Osteoblast (primary cell): Measurements from ENCODE around the gene CFL1. TPM values are rescaled to one million over a fixed set of nuclear protein-coding genes. Genes with fewer than 3 reads are reported as not detected.

Source experiments
- DNase-seq: peaks from one replicate; pipeline ENCODE4 v3.0.0; 2011; ENCODE audit warnings: low spot score, mixed read lengths; ENCODE audit not compliant: insufficient read length; ENCODE audit errors: missing footprints
- H2AFZ ChIP-seq: 2 replicates; pipeline ENCODE4 v1.6.0; 2011; ENCODE audit warnings: mild to moderate bottlenecking, low read length
- H3K27ac ChIP-seq: 2 replicates; pipeline ENCODE4 v1.5.1; 2011; ENCODE audit warnings: mild to moderate bottlenecking, low read depth, low read length, moderate library complexity
- H3K27me3 ChIP-seq: 2 replicates; pipeline ENCODE4 v1.6.0; 2012; ENCODE audit warnings: mild to moderate bottlenecking, control low read depth, inconsistent platforms, low read length, moderate library complexity; ENCODE audit not compliant: insufficient read depth
- H3K36me3 ChIP-seq: 2 replicates; pipeline ENCODE4 v1.5.1; 2011; ENCODE audit warnings: mild to moderate bottlenecking, low read length, control low read depth, moderate library complexity; ENCODE audit not compliant: insufficient read depth
- H3K4me1 ChIP-seq: 2 replicates; pipeline ENCODE4 v1.5.1; 2011; ENCODE audit warnings: mild to moderate bottlenecking, low read length, control low read depth, moderate library complexity; ENCODE audit not compliant: insufficient read depth
- H3K4me2 ChIP-seq: 2 replicates; pipeline ENCODE4 v1.6.0; 2011; ENCODE audit warnings: mild to moderate bottlenecking, low read length; ENCODE audit not compliant: insufficient read depth
- H3K4me3 ChIP-seq: fragments of 200-600 bp; sonication (generic); 3 replicates; pipeline ENCODE4 v1.5.1; 2012; ENCODE audit warnings: mild to moderate bottlenecking, low read length, inconsistent platforms; ENCODE audit not compliant: insufficient read depth
- H3K79me2 ChIP-seq: 2 replicates; pipeline ENCODE4 v1.6.0; 2012; ENCODE audit warnings: mild to moderate bottlenecking, low read length, control low read depth, inconsistent platforms; ENCODE audit not compliant: insufficient read depth
- H3K9me3 ChIP-seq: 2 replicates; pipeline ENCODE4 v1.5.1; 2011; ENCODE audit warnings: low read depth, low read length, control low read depth
- H4K20me1 ChIP-seq: 2 replicates; pipeline ENCODE4 v1.6.0; 2012; ENCODE audit warnings: mild to moderate bottlenecking, low read length, control low read depth; ENCODE audit not compliant: insufficient read depth
- CTCF ChIP-seq: IDR thresholded peaks from 2 replicates; pipeline ENCODE4 v1.5.1; 2011; ENCODE audit warnings: mild to moderate bottlenecking, low read depth, low read length, moderate library complexity; ENCODE audit errors: extremely low read depth
- total RNA-seq: library from RNA; depleted of rRNA; stranded (reverse); fragments of >200 nt; gene quantifications from 2 replicates; pipeline ENCODE4 v1.2.3, GENCODE V29; 2012

The CFL1 gene
- total RNA-seq, 1 donor = 704 TPM

- H3K79me2 ChIP-seq = peaks cover 39% of the 10 kb centered on the region
- no peak overlapping the region for H3K4me2 ChIP-seq
- peaks cover 58% of the 10 kb centered on the region for H3K36me3 ChIP-seq
- H3K27me3 ChIP-seq = no peaks in the 10 kb centered on the region
- peaks cover 23% of the 10 kb centered on the region for H4K20me1 ChIP-seq
- peaks cover 31% of the 10 kb centered on the region for H3K4me1 ChIP-seq
- H3K4me3 ChIP-seq = no peak overlapping the region
- DNase-seq = peak; percentile 82
- H3K27ac ChIP-seq = no peak overlapping the region
- no peaks in the 10 kb centered on the region for H3K9me3 ChIP-seq
- TF ChIP-seq CTCF = no peak
- H2AFZ ChIP-seq = no peak overlapping the region
Observed at GRCh38 chr11:65862941-65863888, 5.2 kb upstream of the CFL1 start.

GRCh38 chr11:65862191-65862735, 4.3 kb upstream of the CFL1 start:
- DNase-seq = no peak
- Histone ChIP-seq H4K20me1 (peaks cover 18% of the 10 kb centered on the region), H3K36me3 (peaks cover 52% of the 10 kb centered on the region), H3K4me2 (no peak overlapping the region), H3K4me3 (peak overlapping the region; percentile 99), H3K79me2 (peaks cover 41% of the 10 kb centered on the region), H3K4me1 (peaks cover 31% of the 10 kb centered on the region), H3K9me3 (no peaks in the 10 kb centered on the region), H3K27ac (no peak overlapping the region), H2AFZ (no peak overlapping the region), H3K27me3 (no peaks in the 10 kb centered on the region)
- no peak for TF ChIP-seq CTCF

GRCh38 chr11:65861533-65862183, 3.7 kb upstream of the CFL1 start:
- Histone ChIP-seq H3K4me1 (peaks cover 33% of the 10 kb centered on the region), H3K9me3 (no peaks in the 10 kb centered on the region), H3K79me2 (peaks cover 47% of the 10 kb centered on the region), H3K4me3 (peak overlapping the region; percentile 99), H3K4me2 (peak overlapping the region; percentile 99), H2AFZ (no peak overlapping the region), H3K36me3 (peaks cover 50% of the 10 kb centered on the region), H4K20me1 (peaks cover 19% of the 10 kb centered on the region), H3K27ac (peak overlapping the region; percentile 82), H3K27me3 (no peaks in the 10 kb centered on the region)
- TF ChIP-seq CTCF = no peak
- DNase-seq = peak; percentile 73

- H3K9me3 ChIP-seq = no peaks in the 10 kb centered on the region
- H4K20me1 ChIP-seq = peaks cover 24% of the 10 kb centered on the region
- peak; percentile 77 for DNase-seq
- peaks cover 38% of the 10 kb centered on the region for H3K4me1 ChIP-seq
- peak overlapping the region; percentile 82 for H3K27ac ChIP-seq
- TF ChIP-seq CTCF = no peak
- H3K36me3 ChIP-seq = peaks cover 50% of the 10 kb centered on the region
- H3K79me2 ChIP-seq = peaks cover 52% of the 10 kb centered on the region
- H3K4me3 ChIP-seq = peak overlapping the region; percentile 99
- H3K4me2 ChIP-seq = peak overlapping the region; percentile 99
- H3K27me3 ChIP-seq = no peaks in the 10 kb centered on the region
- H2AFZ ChIP-seq = no peak overlapping the region
Observed at GRCh38 chr11:65861165-65861505, 3.2 kb upstream of the CFL1 start.
